GM19467 (cell line): Measurements from ENCODE around the gene HYAL1.
A peak's percentile ranks its signal among the peaks of the same experiment; 100 is the strongest.

Experiments used
- ATAC-seq: cut with Tn5 transposase; IDR thresholded peaks from one replicate; pipeline ENCODE4 v1.9.1; 2021; ENCODE audit warnings: mild to moderate bottlenecking, moderate library complexity; ENCODE audit not compliant: unreplicated experiment

HYAL1 gene, protein sequence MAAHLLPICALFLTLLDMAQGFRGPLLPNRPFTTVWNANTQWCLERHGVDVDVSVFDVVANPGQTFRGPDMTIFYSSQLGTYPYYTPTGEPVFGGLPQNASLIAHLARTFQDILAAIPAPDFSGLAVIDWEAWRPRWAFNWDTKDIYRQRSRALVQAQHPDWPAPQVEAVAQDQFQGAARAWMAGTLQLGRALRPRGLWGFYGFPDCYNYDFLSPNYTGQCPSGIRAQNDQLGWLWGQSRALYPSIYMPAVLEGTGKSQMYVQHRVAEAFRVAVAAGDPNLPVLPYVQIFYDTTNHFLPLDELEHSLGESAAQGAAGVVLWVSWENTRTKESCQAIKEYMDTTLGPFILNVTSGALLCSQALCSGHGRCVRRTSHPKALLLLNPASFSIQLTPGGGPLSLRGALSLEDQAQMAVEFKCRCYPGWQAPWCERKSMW

DNA sequence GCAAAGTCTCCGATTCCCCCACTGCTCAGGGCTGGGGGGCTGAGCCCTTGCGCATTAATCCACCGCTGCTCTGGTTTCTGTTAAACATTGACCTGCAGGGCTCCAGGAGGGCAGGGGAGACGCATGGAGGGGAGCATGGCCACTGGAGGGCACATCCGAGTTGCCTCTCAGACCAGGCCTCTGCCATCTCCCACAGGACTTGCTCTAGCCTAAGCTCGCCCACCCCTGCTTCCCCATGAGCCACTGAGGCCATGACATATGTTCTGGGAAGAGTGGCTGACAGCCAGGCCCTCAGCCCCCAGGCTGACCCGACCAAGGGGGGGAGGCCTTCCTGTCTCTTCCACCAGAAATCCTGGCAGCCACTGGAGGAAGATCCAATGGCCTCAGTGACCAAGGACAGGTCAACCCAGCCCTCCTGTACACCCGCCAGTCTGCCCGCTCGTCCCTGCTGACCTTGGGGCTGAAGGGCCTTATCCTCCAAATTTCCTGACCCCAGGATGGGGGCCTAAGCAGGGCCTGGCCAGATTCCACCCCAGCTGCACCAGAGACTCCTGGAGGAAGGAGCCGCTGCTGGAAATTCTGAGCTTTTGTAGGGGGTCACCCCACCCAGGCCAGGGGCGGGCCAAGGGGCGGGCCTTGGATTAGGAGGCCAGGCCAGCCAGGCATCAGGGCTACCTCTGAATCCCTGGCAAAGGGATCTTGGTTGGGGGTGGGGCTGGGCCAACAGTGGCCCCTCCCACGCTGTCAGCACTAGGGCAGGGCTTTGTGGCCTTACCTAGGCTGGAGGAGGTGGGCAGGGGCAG is at the start of gene HYAL1:
HYAL1 (minus strand) TSS at position 562 of the 803 bp plus-strand sequence. CDS start 618 bp downstream, outside the sequence.
- no peak for ATAC-seq

- ATAC-seq: no peak
Measured at GRCh38 chr3:50352781-50353180, 49.4 kb upstream of the HYAL1 start.

GRCh38 chr3:50351323-50351697 is 47.9 kb upstream of the HYAL1 start:
- no peak for ATAC-seq

DNA sequence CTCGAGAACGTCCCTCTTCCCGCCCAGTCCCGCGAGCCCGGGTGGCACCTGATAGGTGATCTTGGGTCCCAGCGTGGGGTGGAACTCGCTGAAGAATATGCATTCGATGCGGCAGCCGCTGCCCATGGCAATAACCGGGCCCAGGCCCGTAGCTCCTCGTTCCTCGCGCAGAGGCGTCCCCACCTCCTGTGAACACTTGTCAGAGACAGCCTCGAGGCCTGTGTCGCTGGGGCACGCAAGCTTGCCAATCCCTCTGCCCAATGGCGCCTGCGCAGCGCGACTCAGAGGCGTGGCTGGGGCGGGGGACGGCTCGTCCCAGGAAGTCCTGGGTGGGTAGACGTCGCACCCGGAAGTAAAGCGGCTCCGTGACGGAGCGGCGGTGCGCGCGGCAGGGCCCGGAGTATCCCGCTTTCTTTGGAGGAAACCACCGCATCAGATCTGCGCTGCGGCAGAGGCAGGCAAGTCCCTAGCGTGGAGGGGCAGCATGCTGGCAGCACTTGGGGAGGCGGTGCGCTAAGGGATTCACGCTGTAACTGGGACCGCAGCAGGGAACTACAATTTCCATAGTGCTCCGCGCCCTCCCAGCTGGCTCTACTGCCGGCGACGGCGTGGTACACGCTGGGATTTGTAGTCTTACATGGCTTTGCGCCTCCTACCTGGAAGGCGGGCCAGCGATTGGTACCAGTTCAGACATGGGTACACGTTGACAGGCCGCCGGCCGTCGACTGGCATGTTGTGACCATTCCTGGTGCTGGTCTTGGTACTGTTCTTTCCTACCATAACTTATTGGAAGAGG is 47.4 kb upstream of the HYAL1 start, which contains the start of the genes CYB561D2 and NPRL2:
CYB561D2 (plus strand) TSS at position 336 of the 796 bp plus-strand sequence. CDS start 572 bp downstream, outside the sequence.
NPRL2 (minus strand) TSS at position 249 of the 796 bp plus-strand sequence; CDS start at position 126, 123 bp downstream.
- peak; percentile 79 for ATAC-seq

DNA sequence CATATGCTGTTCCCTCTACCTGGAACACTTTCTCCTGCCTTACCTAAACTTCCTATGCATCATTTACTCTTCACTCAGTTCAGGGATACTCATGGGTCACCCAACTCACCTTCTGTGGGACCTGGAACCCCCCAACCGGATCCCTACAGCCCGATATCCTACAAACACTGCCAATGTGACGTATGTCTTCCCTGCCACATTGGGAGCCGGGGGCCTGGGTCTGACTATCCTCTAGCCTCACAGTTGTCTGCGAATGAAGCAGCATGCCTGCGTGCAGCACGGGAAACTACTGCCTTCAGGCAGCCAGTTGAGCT is 46.8 kb upstream of the HYAL1 start:
- ATAC-seq: no peak

- no peak for ATAC-seq
Measured at GRCh38 chr3:50347187-50347813, 43.9 kb upstream of the HYAL1 start.

DNA sequence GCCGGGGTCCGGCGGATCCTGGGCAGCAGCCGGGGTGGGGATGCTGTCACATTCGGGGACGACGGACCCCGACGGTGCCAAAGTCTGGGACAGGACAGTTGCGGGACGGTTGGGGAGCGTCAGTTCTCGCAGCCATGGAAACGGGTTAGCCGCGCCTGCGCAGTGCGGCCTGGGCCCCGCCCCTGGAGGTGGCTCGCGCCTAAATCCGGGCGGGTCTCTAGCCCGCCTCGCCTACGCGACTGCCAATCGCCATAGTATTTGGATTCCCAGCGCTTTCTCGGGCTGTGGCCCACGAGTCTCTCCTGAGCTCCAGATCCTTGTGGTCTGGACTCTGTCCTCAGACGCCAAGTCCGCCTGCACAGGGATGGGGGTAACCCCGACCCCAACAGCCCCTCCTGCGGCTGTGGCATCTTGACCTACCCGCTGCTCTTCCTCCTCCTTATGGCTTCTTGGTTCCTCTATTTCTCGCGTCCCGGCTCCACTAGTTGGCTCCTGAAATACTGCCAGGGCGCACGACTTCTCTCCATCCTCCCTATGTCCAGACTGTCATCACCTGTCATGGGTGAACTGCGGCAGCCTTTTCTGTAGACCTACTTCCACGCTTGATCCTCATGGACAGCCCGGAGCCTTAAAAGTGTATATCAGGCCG is 42.3 kb upstream of the HYAL1 start, which contains the start of gene ZMYND10:
ZMYND10 (minus strand) TSS at position 147 of the 649 bp plus-strand sequence. CDS start 153 bp downstream, outside the sequence.
- ATAC-seq: no peak

DNA sequence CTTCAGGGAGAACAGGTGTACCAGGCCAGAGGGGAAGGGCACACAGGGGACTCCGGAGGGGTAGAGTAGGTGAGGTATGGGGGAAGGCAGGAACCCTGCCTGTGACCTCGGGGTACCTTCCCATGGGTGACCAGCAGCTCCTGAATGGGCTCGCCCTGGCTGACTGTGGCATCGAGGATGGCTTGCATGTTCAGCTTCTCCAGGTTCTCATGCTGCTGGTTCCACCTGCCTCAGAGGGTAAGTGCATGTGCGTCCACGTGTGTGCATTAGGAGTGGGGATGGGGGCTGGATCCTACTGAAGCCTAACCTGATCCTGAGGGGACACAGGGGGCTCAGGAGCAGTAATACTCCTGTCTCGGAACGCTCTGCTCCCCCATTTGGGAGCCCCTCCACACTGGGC is 41.6 kb upstream of the HYAL1 start:
- no peak for ATAC-seq

DNA sequence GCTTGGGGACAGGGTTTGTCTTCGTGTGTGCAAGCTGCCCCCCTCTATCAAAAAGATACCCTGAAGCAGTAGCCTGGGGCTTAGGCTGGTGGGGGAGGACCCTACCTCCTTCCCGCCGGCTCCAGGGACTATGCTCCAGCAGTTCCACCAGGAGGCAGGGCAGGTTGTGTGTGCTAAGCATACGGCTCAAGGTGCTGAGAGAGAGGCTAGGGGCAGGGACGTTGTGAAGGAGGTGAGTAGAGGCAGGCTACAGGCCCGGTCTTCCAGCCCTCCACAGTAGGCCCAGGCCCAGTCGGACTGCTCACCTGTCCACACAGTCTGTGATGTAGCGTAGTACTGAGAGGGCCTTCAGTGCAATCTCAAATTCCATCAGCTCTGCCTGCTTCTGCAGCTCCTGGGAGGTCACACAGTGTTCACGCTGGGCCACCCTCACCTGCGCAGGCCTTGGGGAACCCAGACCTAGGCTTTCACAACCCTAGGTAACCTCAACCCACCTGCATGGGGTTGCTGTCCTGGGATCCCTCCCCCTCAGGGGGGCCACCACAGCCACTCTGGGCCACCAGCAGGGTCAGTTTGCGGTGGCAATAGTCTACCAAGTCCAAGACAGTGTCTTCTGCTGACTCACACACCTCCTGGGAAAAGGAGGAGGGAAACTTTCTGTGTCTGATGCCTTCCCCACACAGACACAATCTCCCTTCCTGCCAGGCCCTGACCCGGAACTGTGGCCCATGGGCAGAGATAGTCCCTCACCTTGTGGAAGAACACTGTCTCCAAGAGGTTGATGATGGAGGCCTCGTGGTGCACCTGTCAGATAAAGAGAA is 39.6 kb upstream of the HYAL1 start:
- no peak for ATAC-seq

DNA sequence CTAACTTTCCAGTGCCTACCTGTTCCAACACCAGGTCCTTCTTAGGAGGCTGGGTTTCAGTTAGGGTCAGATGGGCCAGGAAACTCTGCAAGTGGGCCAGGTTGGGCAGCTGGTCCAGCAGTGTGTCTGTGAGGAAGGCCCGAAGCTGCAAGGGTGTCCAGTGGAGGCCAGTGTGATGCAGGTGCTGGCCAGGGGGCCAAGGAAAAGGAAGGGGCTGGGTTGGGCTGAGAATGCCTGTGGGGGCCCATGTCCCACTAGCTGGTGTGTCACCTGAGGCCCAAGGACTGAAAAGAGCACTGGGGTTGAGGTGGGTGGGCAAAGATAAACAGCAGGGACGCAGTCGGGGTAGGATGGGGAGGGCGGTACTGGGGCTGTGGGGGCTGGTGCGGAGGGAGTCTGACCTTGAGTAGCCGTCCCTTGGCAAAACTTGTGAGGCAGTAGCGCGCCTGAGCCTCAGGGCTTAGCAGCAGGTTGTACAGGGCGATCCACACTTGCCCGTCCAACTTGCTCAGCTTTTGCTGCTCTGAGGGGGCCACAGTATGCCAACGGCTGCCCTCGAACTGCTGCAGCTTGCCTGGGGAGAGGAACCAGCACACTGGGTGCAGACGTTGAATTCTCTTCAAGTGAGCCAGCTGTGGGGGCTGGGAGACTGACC is 38.7 kb upstream of the HYAL1 start:
- no peak for ATAC-seq

DNA sequence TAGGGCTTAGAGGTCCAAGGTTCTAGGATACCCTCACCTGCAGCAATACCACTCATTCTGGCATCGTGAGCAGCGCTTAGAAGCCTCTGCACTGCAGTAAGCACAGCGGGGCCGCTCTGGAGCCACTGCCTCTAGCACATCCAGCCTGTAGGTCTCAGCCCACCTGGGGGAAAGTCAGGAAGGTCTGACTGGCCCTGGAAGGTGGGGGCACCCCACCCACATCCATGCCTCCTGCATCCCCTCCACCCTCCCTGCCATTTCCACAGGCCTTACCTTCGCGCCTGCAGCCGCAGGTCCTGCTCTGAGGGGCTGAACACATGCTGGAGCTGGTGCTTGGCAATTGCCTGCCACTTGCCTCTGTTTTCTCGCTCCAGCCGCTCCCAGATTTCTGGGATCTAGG is 38.2 kb upstream of the HYAL1 start:
- ATAC-seq: no peak

DNA sequence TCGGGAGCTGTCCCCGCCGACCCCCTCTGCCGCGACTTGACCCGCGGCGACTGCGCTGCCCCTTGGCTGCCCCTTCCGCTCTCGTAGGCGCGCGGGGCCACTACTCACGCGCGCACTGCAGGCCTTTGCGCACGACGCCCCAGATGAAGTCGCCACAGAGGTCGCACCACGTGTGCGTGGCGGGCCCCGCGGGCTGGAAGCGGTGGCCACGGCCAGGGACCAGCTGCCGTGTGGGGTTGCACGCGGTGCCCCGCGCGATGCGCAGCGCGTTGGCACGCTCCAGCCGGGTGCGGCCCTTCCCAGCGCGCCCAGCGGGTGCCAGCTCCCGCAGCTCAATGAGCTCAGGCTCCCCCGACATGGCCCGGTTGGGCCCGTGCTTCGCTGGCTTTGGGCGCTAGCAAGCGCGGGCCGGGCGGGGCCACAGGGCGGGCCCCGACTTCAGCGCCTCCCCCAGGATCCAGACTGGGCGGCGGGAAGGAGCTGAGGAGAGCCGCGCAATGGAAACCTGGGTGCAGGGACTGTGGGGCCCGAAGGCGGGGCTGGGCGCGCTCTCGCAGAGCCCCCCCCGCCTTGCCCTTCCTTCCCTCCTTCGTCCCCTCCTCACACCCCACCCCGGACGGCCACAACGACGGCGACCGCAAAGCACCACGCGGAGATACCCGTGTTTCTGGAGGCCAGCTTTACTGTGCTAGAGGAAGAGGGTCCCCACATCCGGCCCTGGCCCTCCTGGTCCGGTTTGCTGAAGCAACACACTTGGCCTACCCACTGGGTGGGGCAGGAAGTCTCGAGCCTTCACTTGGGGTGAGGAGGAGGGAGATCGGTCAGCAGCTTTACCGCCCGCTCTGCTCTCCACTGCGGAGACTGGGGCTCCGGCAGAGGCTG is 37.3 kb upstream of the HYAL1 start, which contains the start of gene RASSF1:
RASSF1 (minus strand) TSS at position 389 of the 882 bp plus-strand sequence; CDS start at position 358, 31 bp downstream.
- no peak for ATAC-seq

GRCh38 chr3:50340147-50340447 is 36.7 kb upstream of the HYAL1 start:
- no peak for ATAC-seq

- no peak for ATAC-seq
Measured at GRCh38 chr3:50339485-50340146, 36.2 kb upstream of the HYAL1 start.

GRCh38 chr3:50338965-50339364 is 35.6 kb upstream of the HYAL1 start:
- no peak for ATAC-seq

DNA sequence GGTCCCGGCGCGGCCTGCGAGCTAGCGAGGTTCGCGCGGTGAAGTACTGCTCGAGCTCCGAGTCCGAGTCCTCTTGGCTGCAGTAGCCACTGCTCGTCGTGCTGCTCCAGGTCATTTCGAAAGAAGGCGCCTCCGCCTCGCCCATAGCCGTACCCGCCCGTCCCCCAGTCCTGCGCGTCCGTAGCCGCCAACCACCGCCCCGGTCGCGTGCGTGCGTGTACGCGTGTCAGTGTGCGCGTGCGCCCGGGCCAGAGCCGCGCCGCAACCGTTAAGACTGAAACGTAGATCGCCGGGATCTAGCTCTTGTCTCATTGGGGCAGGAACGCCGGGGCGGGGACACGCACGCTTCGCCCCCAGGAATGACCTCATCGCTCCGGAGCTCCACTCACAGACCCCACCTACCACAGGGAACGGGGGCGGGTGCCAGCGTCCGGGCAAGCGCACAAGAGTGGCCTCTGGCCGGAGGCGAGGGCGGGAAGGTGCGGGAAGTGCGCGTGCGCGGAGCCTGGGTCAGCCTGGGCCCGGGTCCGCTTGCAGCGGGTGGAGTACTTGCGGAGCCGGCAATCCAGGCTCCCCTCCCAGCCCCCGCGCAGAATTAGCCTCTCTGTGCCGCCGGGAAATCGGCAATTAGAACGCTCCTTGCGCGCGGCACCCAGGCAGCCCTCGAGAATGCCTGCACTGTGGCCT is 33.9 kb upstream of the HYAL1 start:
- ATAC-seq: peak; percentile 68
